ENCODE data around the gene TMEM59L.

Gene TMEM59L

GRCh38 chr19:18659281-18660050 is 46.8 kb downstream of the TMEM59L start:
- Mint-ChIP-seq H3K4me3 (peak overlapping the region; percentile 71 to 74), H3K4me1 (peaks cover 44 to 60% of the 10 kb centered on the region in 2 donors)

GRCh38 chr19:18660051-18660910 is 47.6 kb downstream of the TMEM59L start:
- Mint-ChIP-seq H3K9me3 (no peaks in the 10 kb centered on the region), H3K4me3 (peak overlapping the region in 1 of 2 donors; percentile 33), H3K27me3 (no peaks in the 10 kb centered on the region), H3K4me1 (peaks cover 40 to 60% of the 10 kb centered on the region in 2 donors), H3K36me3 (peaks cover 6 to 19% of the 10 kb centered on the region in 2 donors), H3K27ac (no peak overlapping the region)
- DNase-seq (no peak), ATAC-seq (replicated peaks) (no peak)

More at GRCh38 chr19:18659281-18660050, 46.8 kb downstream of the TMEM59L start:
- H3K27me3 Mint-ChIP-seq, result no peaks in the 10 kb centered on the region
- peak; percentile 87 to 92 for ATAC-seq (replicated peaks)
- H3K27ac Mint-ChIP-seq, result peak overlapping the region; percentile 91
- DNase-seq, result peak; percentile 52
- peaks cover 6 to 23% of the 10 kb centered on the region in 2 donors for H3K36me3 Mint-ChIP-seq
- H3K9me3 Mint-ChIP-seq, result peaks cover 0 to 4% of the 10 kb centered on the region in 2 donors

- DNase-seq (no peak), ATAC-seq (replicated peaks) (no peak)
- H3K4me1 Mint-ChIP-seq, result peaks cover 41 to 57% of the 10 kb centered on the region in 2 donors
- no peak overlapping the region for H3K27ac Mint-ChIP-seq
- H3K4me3 Mint-ChIP-seq, result no peak overlapping the region
- H3K27me3 Mint-ChIP-seq, result no peaks in the 10 kb centered on the region
- peaks cover 6 to 19% of the 10 kb centered on the region in 2 donors for H3K36me3 Mint-ChIP-seq
- no peaks in the 10 kb centered on the region for H3K9me3 Mint-ChIP-seq
Measured at GRCh38 chr19:18660939-18661670, 48.4 kb downstream of the TMEM59L start.

GRCh38 chr19:18662972-18663732 is 50.5 kb downstream of the TMEM59L start:
- no peaks in the 10 kb centered on the region for H3K27me3 Mint-ChIP-seq
- H3K4me3 Mint-ChIP-seq, result no peak overlapping the region
- DNase-seq (no peak), ATAC-seq (replicated peaks) (no peak)
- H3K9me3 Mint-ChIP-seq, result no peaks in the 10 kb centered on the region
- peaks cover 33 to 44% of the 10 kb centered on the region in 2 donors for H3K4me1 Mint-ChIP-seq
- peaks cover 7 to 26% of the 10 kb centered on the region in 2 donors for H3K36me3 Mint-ChIP-seq
- H3K27ac Mint-ChIP-seq, result no peak overlapping the region

GRCh38 chr19:18663940-18664530 is 51.4 kb downstream of the TMEM59L start:
- H3K4me1 Mint-ChIP-seq, result peaks cover 24 to 35% of the 10 kb centered on the region in 2 donors
- DNase-seq (no peak), ATAC-seq (replicated peaks) (no peak)
- H3K4me3 Mint-ChIP-seq, result no peak overlapping the region
- no peaks in the 10 kb centered on the region for H3K9me3 Mint-ChIP-seq
- peaks cover 8 to 31% of the 10 kb centered on the region in 2 donors for H3K36me3 Mint-ChIP-seq
- no peaks in the 10 kb centered on the region for H3K27me3 Mint-ChIP-seq
- H3K27ac Mint-ChIP-seq, result no peak overlapping the region

- Mint-ChIP-seq H3K27ac (peak overlapping the region; percentile 5), H3K9me3 (no peaks in the 10 kb centered on the region), H3K4me3 (no peak overlapping the region), H3K4me1 (peaks cover 18 to 24% of the 10 kb centered on the region in 2 donors), H3K27me3 (no peaks in the 10 kb centered on the region), H3K36me3 (peaks cover 18 to 44% of the 10 kb centered on the region in 2 donors)
- DNase-seq (no peak), ATAC-seq (replicated peaks) (peak; percentile 17 to 21)
Measured at GRCh38 chr19:18665771-18666202, 53.1 kb downstream of the TMEM59L start.

- ATAC-seq (replicated peaks), result peak; percentile 91
- Mint-ChIP-seq H3K36me3 (peaks cover 18 to 39% of the 10 kb centered on the region in 2 donors), H3K27me3 (no peaks in the 10 kb centered on the region), H3K4me1 (peaks cover 14 to 24% of the 10 kb centered on the region in 2 donors), H3K27ac (no peak overlapping the region), H3K9me3 (no peaks in the 10 kb centered on the region), H3K4me3 (no peak overlapping the region)
- peak; percentile 31 for DNase-seq
Measured at GRCh38 chr19:18666317-18666716, 53.6 kb downstream of the TMEM59L start.

- Mint-ChIP-seq H3K36me3 (peaks cover 20 to 38% of the 10 kb centered on the region in 2 donors), H3K4me1 (peaks cover 12 to 24% of the 10 kb centered on the region in 2 donors), H3K27ac (no peak overlapping the region), H3K27me3 (no peaks in the 10 kb centered on the region), H3K9me3 (no peaks in the 10 kb centered on the region), H3K4me3 (no peak overlapping the region)
- ATAC-seq (replicated peaks) (peak; percentile 8 to 16), DNase-seq (no peak)
Measured at GRCh38 chr19:18666784-18667183, 54.1 kb downstream of the TMEM59L start.

- H3K9me3 Mint-ChIP-seq, result no peaks in the 10 kb centered on the region
- H3K27me3 Mint-ChIP-seq, result no peaks in the 10 kb centered on the region
- DNase-seq (no peak), ATAC-seq (replicated peaks) (no peak)
- H3K4me1 Mint-ChIP-seq, result peaks cover 12 to 24% of the 10 kb centered on the region in 2 donors
- peaks cover 20 to 36% of the 10 kb centered on the region in 2 donors for H3K36me3 Mint-ChIP-seq
- H3K27ac Mint-ChIP-seq, result no peak overlapping the region
- no peak overlapping the region for H3K4me3 Mint-ChIP-seq
Measured at GRCh38 chr19:18667531-18668251, 55.0 kb downstream of the TMEM59L start.

GRCh38 chr19:18668252-18668631 is 55.6 kb downstream of the TMEM59L start:
- peaks cover 12 to 21% of the 10 kb centered on the region in 2 donors for H3K4me1 Mint-ChIP-seq
- DNase-seq, result no peak
- peaks cover 20 to 33% of the 10 kb centered on the region in 2 donors for H3K36me3 Mint-ChIP-seq
- H3K27ac Mint-ChIP-seq, result no peak overlapping the region
- no peaks in the 10 kb centered on the region for H3K9me3 Mint-ChIP-seq
- no peaks in the 10 kb centered on the region for H3K27me3 Mint-ChIP-seq
- no peak overlapping the region for H3K4me3 Mint-ChIP-seq
- ATAC-seq (replicated peaks), result no peak

- Mint-ChIP-seq H3K4me3 (no peak overlapping the region), H3K36me3 (peaks cover 20 to 33% of the 10 kb centered on the region in 2 donors), H3K9me3 (no peaks in the 10 kb centered on the region), H3K27ac (no peak overlapping the region), H3K27me3 (no peaks in the 10 kb centered on the region), H3K4me1 (peaks cover 12 to 14% of the 10 kb centered on the region in 2 donors)
- ATAC-seq (replicated peaks) (no peak), DNase-seq (no peak)
Measured at GRCh38 chr19:18668744-18669523, 56.3 kb downstream of the TMEM59L start.

- peaks cover 20 to 33% of the 10 kb centered on the region in 2 donors for H3K36me3 Mint-ChIP-seq
- peaks cover 10 to 11% of the 10 kb centered on the region in 2 donors for H3K4me1 Mint-ChIP-seq
- no peak overlapping the region for H3K4me3 Mint-ChIP-seq
- H3K27me3 Mint-ChIP-seq, result no peaks in the 10 kb centered on the region
- DNase-seq (no peak), ATAC-seq (replicated peaks) (no peak)
- no peaks in the 10 kb centered on the region for H3K9me3 Mint-ChIP-seq
- no peak overlapping the region for H3K27ac Mint-ChIP-seq
Measured at GRCh38 chr19:18669524-18669817, 56.8 kb downstream of the TMEM59L start.

All from stimulated activated naive B cell treated with anti-CD40 and anti-IgM and Interleukin-4, amounts not matched to agents 10 μg/mL and 1 μg/mL and 100 μg/mL, for 72 hours (primary cell).